Measurements from ENCODE around the gene VMAC.
A peak's percentile ranks its signal among the peaks of the same experiment; 100 is the strongest.
"Not testable (repeated sequence)": the region's sequence is repeated elsewhere in the genome, so short reads cannot be mapped to it uniquely, and the experiment has no call there.

Gene VMAC

GRCh38 chr19:5884065-5884811, 20.4 kb upstream of the VMAC start:
- DNase-seq, result not testable (repeated sequence)

- no peak for DNase-seq
Observed at GRCh38 chr19:5889288-5889971, 15.2 kb upstream of the VMAC start.

DNA sequence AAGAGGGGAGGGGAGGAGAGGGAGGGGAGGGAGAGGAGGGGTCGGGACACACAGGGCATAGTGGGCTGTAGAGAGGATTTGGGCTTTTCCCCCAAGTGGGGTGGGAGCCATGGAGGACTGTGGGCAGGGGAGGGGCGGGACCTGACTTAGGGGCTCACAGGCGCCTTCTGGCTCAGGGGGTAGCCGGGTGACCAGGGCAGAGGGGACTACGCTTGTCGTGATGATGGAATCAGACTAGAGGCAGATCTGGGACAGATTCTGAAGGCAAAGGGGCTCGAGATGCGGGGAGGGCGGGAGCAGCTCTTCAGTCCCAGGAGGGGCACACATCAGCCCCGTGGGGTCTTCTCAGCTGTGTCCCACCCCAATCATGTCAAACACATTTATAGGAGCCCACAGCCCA, 14.6 kb upstream of the VMAC start:
- no peak for DNase-seq

DNA sequence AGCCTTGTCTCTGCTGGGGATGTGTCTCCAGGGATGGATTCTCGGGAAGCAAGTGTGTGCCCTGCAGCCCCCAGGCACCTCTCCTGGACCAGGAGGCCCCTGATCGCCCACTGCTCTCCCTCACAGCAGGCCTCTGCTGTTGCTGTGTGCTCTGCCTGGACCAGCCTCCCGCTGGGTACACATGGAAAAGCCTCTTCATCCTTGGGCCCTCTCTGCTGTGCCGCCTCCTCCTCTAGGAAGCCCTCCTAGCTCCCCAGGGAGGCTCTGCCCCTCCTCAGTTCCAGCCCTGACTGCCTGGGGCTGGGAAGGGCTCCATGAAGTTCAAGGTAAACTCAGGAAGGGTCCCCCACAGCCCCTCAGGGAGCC, 13.1 kb upstream of the VMAC start:
- DNase-seq, result no peak

- no peak for DNase-seq
Observed at GRCh38 chr19:5891938-5892771, 12.5 kb upstream of the VMAC start.

GRCh38 chr19:5892772-5893275, 11.8 kb upstream of the VMAC start:
- no peak for DNase-seq

DNA sequence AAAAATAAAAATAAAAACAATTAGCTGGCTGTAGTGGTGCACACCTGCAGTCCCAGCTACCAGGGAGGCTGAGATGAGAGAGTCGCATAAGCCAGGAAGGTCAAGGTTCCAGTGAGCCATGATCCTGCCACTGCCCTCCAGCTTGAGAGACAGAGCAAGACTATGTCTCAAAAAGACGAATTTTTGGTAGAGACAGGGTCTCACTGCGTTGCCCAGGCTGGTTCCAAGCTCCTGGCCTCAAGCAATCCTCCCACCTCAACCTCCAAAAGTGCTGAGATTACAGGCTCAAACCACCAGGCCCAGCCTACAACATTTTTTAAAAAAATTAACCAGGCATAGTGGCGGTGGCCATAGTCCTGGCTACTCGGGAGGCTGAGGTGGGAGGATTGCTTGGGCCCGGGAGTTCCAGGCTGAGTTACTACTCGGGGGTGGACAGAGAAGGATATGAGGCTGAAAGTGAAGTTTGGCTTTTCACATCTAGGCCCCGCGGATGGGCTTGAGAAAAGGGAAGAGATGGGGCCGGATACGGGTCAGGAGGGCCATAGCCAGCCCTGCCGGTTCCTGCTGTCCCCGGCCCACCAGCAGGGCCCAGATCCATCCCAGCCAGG, 11.3 kb upstream of the VMAC start:
- no peak for DNase-seq

GRCh38 chr19:5893907-5894703, 10.6 kb upstream of the VMAC start:
- DNase-seq, result no peak

DNA sequence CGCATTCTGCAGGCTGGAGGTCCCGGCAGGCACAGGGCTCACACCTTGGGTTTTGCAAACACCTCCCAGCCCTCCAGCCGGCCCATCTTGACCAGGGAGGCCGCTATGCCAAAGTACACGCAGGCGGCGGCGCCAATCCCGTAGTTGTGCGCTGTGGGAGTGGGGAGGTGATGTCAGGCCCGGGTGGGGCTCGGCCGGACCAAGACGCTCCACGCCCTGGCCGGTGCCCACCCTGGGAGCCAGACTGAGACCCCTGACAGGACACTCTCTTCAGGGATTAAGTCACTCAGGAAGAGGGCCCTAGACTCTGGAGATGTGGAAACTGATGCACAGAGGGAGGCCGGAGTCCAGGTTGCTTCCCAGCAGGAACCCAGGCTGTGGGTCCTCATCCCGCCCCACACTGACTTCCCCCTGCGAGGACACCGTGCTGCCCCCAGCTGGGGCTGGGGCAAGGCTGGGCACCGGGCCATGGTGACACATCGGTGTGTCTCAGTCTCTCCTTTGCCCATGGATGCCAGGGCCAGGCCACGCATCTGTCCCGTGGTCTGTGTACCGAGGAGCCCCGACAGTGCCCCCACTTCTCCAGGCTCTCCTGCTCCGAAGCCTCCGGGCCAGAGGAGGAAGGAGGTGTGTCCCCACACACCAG, 9.8 kb upstream of the VMAC start:
- DNase-seq, result no peak

DNA sequence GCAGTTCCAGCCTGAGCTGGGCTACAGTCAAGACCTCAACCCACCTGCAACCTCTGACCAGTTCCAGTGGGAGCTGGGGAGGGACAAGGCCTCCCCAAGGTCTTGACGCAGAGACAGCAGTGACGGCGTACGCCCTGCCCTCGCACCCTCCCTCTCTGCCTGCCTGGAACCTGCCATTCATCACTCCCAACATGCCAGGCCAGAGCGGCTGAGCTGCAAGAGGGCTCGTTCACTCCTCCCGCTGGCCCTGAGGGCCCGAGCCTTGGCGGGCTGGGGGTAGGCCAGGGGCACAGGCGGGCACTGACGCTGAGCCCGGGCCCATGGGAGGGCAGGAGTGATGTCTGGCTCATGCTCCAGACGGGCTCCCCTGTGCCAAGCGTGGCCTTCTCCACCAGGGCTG, 9.3 kb upstream of the VMAC start:
- DNase-seq, result no peak

- no peak for DNase-seq
Observed at GRCh38 chr19:5895890-5896289, 8.8 kb upstream of the VMAC start.

GRCh38 chr19:5896365-5897076, 8.2 kb upstream of the VMAC start:
- no peak for DNase-seq

GRCh38 chr19:5897189-5897969, 7.3 kb upstream of the VMAC start:
- DNase-seq, result no peak

DNA sequence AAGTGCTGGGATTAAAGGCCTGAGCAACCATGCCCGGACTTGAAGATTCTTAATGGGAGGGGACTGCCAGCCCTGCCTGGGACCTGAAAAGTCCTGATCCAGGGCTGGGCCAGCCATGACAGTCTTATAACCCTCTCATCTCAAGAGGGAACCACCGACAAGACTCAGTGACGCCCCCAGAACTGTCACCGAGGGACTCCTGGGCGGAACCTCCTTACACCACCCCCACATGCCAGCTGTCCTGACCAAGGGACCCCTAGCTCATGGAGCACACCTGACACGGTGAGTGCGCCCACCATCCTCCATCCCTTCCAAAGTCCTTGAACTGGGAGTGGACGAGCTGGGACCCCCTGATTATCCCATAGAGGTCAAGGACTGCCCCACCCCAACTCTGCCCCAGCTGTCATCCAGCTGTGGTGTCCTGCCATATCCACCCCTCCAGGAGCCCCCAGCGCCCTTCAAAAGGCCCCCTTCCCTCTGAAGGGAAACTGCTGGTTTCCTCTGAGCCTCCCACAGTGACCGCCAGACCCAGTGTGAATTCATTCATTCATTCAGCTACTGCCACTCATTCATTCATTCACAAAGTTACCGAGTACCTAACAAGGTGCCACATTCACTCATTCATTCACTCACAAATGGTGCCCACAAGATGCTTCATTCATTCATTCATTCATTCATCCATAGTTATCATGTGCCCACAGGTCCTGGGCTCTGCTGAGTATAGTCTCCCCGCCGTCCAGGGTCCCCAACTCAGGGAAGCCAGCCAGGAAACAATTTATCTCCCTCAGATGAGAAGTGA, 4.7 kb upstream of the VMAC start:
- DNase-seq, result no peak

GRCh38 chr19:5900976-5901375, 3.7 kb upstream of the VMAC start:
- DNase-seq, result no peak

DNA sequence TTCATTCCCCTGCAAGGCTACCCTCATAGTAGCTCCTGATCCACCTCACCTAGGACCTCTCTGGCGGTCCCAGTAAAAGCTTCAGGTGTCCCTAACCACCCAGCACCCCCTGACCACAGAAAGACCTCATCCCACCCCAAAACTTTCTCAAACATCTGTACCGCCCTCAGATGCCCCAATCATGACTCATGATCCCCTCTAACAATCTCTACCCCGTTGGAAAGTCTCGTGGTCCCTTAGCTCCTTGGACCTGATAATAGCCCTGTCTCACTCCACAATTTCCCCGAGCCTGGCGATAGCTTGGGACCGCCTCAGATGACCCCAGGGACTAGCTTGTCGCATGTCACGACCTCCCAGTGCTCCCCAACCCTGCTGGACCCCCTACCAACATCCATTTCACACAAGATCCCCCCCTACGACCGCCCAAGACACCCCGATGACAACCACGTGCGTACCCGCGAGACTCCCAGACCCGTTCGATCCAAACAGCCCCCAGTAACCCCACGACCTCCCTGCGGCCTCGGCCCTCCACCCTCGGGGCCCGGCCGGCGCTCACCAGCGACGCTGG, 1.5 kb upstream of the VMAC start:
- no peak for DNase-seq

- DNase-seq, result peak; percentile 96 to 97
Observed at GRCh38 chr19:5903624-5904351, 884 bp upstream of the VMAC start, which contains the start of gene NDUFA11. Gene NDUFA11, minus strand, starts transcription at chr19:5903790. Its CDS starts 82 bp downstream, at chr19:5903708.

DNA sequence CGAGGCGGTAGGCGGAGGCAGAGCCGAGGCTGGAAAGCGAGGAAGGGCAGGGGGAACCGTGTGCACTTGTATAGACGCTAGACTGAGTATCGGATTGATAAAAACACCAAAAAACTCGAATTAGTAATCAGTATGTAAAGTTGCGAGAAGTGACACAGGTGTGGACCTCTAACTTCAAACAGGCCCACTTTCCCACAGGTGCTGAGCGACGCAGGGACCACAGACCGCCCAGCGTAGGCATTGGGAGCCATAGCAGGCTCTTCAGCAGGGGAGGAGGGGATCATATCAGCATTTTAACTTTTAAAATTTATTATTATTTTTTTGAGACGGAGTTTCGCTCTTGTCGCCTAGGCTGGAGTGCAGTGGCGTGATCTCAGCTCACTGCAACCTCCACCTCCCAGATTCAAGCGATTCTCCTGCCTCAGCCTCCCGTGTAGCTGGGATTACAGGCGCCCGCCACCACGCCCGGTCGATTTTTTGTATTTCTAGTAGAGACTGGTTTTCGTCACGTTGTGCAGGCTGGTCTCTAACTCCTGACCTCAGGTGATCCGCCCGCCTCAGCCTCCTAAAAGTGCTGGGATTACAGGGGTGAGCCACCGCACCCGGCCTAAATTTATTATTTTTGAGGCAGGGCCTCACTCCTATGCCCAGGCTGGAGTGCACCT, 574 bp downstream of the VMAC start:
- no peak for DNase-seq
